Ectodermal cell (in vitro differentiated cells): Measurements from ENCODE around the gene CEL.
"Not testable (repeated sequence)": the region's sequence is repeated elsewhere in the genome, so short reads cannot be mapped to it uniquely, and the experiment has no call there.

Experiments
- H3K27ac ChIP-seq: 2 replicates; pipeline ENCODE4 v1.7.0; 2013; ENCODE audit warnings: mild to moderate bottlenecking, low read depth, low read length; ENCODE audit not compliant: insufficient read depth, poor library complexity, severe bottlenecking
- H3K27me3 ChIP-seq: 2 replicates; pipeline ENCODE4 v1.7.0; 2013; ENCODE audit warnings: mild to moderate bottlenecking, low read length; ENCODE audit not compliant: insufficient read depth, control insufficient read depth, poor library complexity, severe bottlenecking
- H3K36me3 ChIP-seq: one replicate; pipeline ENCODE4 v1.7.0; 2013; ENCODE audit warnings: low read length; ENCODE audit not compliant: control insufficient read depth, insufficient read depth
- H3K4me1 ChIP-seq: one replicate; pipeline ENCODE4 v1.7.0; 2013; ENCODE audit warnings: low read length; ENCODE audit not compliant: control insufficient read depth, insufficient read depth
- H3K4me3 ChIP-seq: 2 replicates; pipeline ENCODE4 v1.7.0; 2013; ENCODE audit warnings: low read depth, low read length, control low read depth; ENCODE audit not compliant: insufficient read depth
- H3K9me3 ChIP-seq: 2 replicates; pipeline ENCODE4 v1.7.0; 2013; ENCODE audit warnings: mild to moderate bottlenecking, low read length, moderate library complexity; ENCODE audit not compliant: control insufficient read depth
- WGBS, 2 experiments: methylation state at CpG; one replicate each; pipeline ENCODE4 v1.1.7; 2013; ENCODE audit warnings: missing lambda C conversion rate in 2 of 2; 5-methylcytosine and 5-hydroxymethylcytosine counted together

CEL gene

DNA sequence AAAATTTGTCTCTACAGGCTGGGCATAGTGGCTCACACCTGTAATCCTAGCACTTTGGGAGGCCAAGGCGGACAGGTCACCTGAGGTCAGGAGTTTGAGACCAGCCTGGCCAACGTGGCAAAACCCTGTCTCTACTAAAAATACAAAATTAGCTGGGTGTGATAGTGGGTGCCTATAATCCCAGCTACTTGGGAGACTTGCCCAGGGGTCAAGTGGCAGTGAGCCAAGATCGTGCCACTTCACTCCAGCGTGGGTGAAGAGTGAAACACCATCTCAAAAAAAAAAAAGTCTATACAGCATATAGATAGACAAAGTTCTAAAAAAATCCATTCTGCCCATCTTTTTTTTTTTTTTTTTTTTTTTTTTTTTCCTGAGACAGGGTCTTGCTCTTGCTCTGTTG is 32.6 kb downstream of the CEL start:
- not testable (repeated sequence) for H3K27me3 ChIP-seq, H3K4me3 ChIP-seq, H3K9me3 ChIP-seq, H3K4me1 ChIP-seq, H3K27ac ChIP-seq
- WGBS, 2 experiments = 90 to 97% methylated on average over 4 of the region's 4 CpGs
- peaks cover 28% of the 10 kb centered on the region for H3K36me3 ChIP-seq

GRCh38 chr9:133094842-133095393 is 33.1 kb downstream of the CEL start:
- Histone ChIP-seq H3K4me3 (no peak overlapping the region), H3K4me1 (no peaks in the 10 kb centered on the region), H3K27me3 (no peaks in the 10 kb centered on the region), H3K9me3 (peaks cover 6% of the 10 kb centered on the region), H3K27ac (no peak overlapping the region), H3K36me3 (peaks cover 32% of the 10 kb centered on the region)
- WGBS, 2 experiments = 96 to 97% methylated on average over 2 to 3 of the region's 3 CpGs

GRCh38 chr9:133098104-133098754 is 36.4 kb downstream of the CEL start:
- Histone ChIP-seq H3K4me3 (no peak overlapping the region), H3K9me3 (peaks cover 6% of the 10 kb centered on the region), H3K27me3 (no peaks in the 10 kb centered on the region), H3K36me3 (peaks cover 55% of the 10 kb centered on the region), H3K27ac (no peak overlapping the region), H3K4me1 (no peaks in the 10 kb centered on the region)
- WGBS, 2 experiments = 91% methylated on average over 16 of the region's 16 CpGs

- H3K36me3 ChIP-seq = peaks cover 56% of the 10 kb centered on the region
Measured at GRCh38 chr9:133098871-133099270, 37.1 kb downstream of the CEL start.

DNA sequence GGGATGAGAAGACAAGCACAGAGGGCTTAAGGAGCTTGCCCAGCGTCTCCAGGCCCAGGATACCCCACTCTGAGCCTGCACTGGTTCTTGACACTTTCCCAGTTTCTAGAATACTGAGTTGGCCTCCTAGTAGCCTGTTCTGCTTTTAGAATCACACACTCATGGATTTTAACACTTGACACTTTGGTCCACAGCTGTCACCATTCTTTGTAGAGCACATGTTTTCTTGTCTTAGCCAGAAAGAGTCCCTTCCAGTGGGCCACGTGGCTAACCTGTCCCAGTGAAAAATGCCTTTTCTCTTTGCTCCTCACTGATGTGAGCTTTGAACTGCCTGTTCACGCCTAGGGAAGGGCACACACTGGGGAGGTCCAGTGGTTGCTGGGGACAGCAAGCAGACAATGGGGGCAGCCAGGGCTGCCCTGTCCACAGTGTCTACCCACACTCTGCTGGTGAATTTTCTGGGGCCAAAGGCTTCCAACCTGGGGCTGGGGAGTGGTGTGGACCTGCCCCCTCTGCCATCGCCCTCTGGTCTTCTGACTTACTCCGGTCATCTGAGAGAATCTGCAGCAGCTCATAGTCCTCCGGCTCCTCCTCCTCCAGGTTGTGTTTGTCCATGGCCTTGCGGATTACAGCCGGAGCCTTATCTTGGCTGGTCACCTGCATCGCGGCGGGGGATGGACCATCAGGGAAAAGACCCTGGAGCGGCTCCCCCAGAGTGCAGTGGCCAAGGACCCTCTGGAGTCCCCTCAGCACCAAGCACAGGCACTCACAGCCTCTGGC is 38.1 kb downstream of the CEL start:
- WGBS, 2 experiments = 94 to 97% methylated on average over 12 of the region's 12 CpGs
- peaks cover 62% of the 10 kb centered on the region for H3K36me3 ChIP-seq
- H3K27me3 ChIP-seq = no peaks in the 10 kb centered on the region
- no peak overlapping the region for H3K27ac ChIP-seq
- H3K9me3 ChIP-seq = peaks cover 6% of the 10 kb centered on the region
- H3K4me3 ChIP-seq = no peak overlapping the region
- H3K4me1 ChIP-seq = no peaks in the 10 kb centered on the region

More at GRCh38 chr9:133098871-133099270, 37.1 kb downstream of the CEL start:
- H3K27me3 ChIP-seq = no peaks in the 10 kb centered on the region
- no peaks in the 10 kb centered on the region for H3K4me1 ChIP-seq
- no peak overlapping the region for H3K4me3 ChIP-seq
- WGBS, 2 experiments = 96% methylated on average over 5 of the region's 5 CpGs
- H3K9me3 ChIP-seq = peaks cover 6% of the 10 kb centered on the region
- H3K27ac ChIP-seq = no peak overlapping the region

DNA sequence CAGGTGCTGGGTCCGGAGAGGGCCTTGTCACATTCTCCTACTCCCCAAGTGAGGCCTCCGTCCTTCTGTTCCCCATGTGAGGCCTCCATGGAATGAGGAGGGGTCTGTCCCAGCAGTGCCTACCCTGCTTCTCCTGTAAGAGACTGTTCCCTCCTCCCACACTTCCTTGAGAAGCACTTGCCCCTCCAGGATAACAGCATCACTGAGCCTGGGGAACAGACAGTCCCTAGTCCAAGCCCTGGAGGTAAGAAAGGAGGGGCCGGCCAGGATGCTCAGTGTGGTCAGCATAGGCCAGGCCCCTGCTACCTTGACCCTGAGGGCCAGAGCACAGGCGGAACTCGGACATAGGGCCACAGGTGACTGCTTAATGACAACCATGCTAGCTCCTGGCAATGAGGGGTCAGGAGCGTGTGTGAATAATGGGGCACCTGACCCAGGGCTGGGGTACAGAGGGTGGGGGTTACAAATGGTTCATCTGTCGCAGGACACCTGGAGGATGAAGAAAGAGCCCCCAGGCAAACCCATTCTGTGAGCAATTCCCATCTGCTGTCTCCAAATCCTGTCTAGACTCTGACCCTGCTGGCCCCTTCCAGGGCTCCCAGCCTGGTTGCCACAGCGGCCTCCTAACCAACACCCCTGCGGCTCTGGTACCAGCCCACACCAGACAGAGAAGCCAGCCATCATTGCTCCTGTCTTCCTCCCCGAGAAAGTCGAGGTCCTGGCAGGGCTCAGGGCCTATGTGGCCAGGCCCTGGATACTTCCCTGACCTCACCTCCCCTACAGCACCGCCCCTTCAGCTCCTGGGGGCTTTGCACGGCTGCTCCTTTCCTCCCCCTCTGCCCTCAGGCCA is 39.0 kb downstream of the CEL start:
- Histone ChIP-seq H3K27ac (no peak overlapping the region), H3K27me3 (no peaks in the 10 kb centered on the region), H3K36me3 (peaks cover 62% of the 10 kb centered on the region), H3K9me3 (peaks cover 3% of the 10 kb centered on the region), H3K4me1 (no peaks in the 10 kb centered on the region), H3K4me3 (no peak overlapping the region)
- 94 to 95% methylated on average over 13 of the region's 13 CpGs for WGBS, 2 experiments

- Histone ChIP-seq H3K4me1 (no peaks in the 10 kb centered on the region), H3K9me3 (peaks cover 1% of the 10 kb centered on the region), H3K4me3 (no peak overlapping the region), H3K27me3 (no peaks in the 10 kb centered on the region), H3K36me3 (peaks cover 63% of the 10 kb centered on the region), H3K27ac (no peak overlapping the region)
- 96% methylated on average over 32 of the region's 32 CpGs for WGBS, 2 experiments
Measured at GRCh38 chr9:133101356-133102189, 39.8 kb downstream of the CEL start.

- Histone ChIP-seq H3K4me3 (no peak overlapping the region), H3K4me1 (no peaks in the 10 kb centered on the region), H3K9me3 (no peaks in the 10 kb centered on the region), H3K27ac (no peak overlapping the region), H3K36me3 (peaks cover 63% of the 10 kb centered on the region), H3K27me3 (no peaks in the 10 kb centered on the region)
- 93% methylated on average over 21 of the region's 21 CpGs for WGBS, 2 experiments
Measured at GRCh38 chr9:133102190-133103021, 40.6 kb downstream of the CEL start.
